Tibial nerve (tissue), 4 donors: ENCODE data around the gene DNAL4. TPM values are rescaled to one million over a fixed set of nuclear protein-coding genes. Genes with fewer than 3 reads are reported as not detected.

Experiments
- DNase-seq, 2 donors: peaks; one replicate each; pipeline ENCODE4 v3.0.0-alpha.2; 2019; ENCODE audit warnings: low spot score in 2 of 2
- H3K27ac ChIP-seq, 4 donors: fragments of 200-600 bp; sonication (generic) in 3 of 4; one replicate each; pipeline ENCODE4 v1.5.1; 2017 to 2019; ENCODE audit warnings: mild to moderate bottlenecking in 1 of 4
- H3K27me3 ChIP-seq, 2 donors: fragments of 200-600 bp; sonication (generic) in 1 of 2; one replicate each; pipeline versions ENCODE4 v1.5.1 to v1.6.0; 2017 to 2019
- H3K36me3 ChIP-seq, 3 donors: fragments of 200-600 bp; sonication (generic); one replicate each; pipeline ENCODE4 v1.5.1; 2018 to 2019
- H3K4me1 ChIP-seq, 4 donors: fragments of 200-600 bp; sonication (generic) in 3 of 4; one replicate each; pipeline ENCODE4 v1.5.1; 2017 to 2019
- H3K4me3 ChIP-seq, 4 donors: fragments of 200-600 bp; sonication (generic) in 3 of 4; one replicate each; pipeline ENCODE4 v1.5.1; 2017 to 2019; ENCODE audit warnings: mild to moderate bottlenecking in 1 of 4, moderate library complexity in 1 of 4
- H3K9me3 ChIP-seq, 4 donors: fragments of 200-600 bp; sonication (generic) in 3 of 4; one replicate each; pipeline ENCODE4 v1.5.1; 2017 to 2019
- EP300 ChIP-seq, 2 donors: sonication (generic); formaldehyde crosslinking; IDR thresholded peaks; one replicate each; pipeline ENCODE4 v1.6.1; 2017; ENCODE audit warnings: antibody characterized with exemption in 2 of 2, mild to moderate bottlenecking in 1 of 2
- POLR2A ChIP-seq, 2 donors: fragments of 450-650 bp; IDR thresholded peaks; one replicate each; pipeline ENCODE4 v1.6.1; 2017; ENCODE audit warnings: antibody characterized with exemption in 2 of 2, mild to moderate bottlenecking in 2 of 2, moderate library complexity in 2 of 2
- WGBS, 2 donors: methylation state at CpG; one replicate each; pipeline ENCODE4 v1.1.5; 2018; 5-methylcytosine and 5-hydroxymethylcytosine counted together
- total RNA-seq, 4 donors: library from RNA; depleted of rRNA; stranded (reverse); fragments of >200 nt; gene quantifications; one replicate each; pipeline ENCODE4 v1.1.0, GENCODE V29; 2016
- TF ChIP-seq, protein P1 (sequence below), 5 experiments: fragments of 200-600 bp in 3 of 5; fragments of 450-650 bp in 2 of 5; sonication (generic) in 3 of 5; IDR thresholded peaks; one replicate each; pipeline ENCODE4 v1.5.1; 2016 to 2019; ENCODE audit warnings: antibody characterized with exemption in 5 of 5, mild to moderate bottlenecking in 3 of 5, moderate library complexity in 2 of 5

The DNAL4 gene
- total RNA-seq, 4 donors from 2014 or later: 14.7 to 17.7 (median 17.1) TPM

GRCh38 chr22:38755155-38755910 lies 38.6 kb downstream of the DNAL4 start:
- TF ChIP-seq EP300 (IDR thresholded peaks at IDR 0.05): peak; percentile 93 to 98
- TF ChIP-seq, protein P1, sequence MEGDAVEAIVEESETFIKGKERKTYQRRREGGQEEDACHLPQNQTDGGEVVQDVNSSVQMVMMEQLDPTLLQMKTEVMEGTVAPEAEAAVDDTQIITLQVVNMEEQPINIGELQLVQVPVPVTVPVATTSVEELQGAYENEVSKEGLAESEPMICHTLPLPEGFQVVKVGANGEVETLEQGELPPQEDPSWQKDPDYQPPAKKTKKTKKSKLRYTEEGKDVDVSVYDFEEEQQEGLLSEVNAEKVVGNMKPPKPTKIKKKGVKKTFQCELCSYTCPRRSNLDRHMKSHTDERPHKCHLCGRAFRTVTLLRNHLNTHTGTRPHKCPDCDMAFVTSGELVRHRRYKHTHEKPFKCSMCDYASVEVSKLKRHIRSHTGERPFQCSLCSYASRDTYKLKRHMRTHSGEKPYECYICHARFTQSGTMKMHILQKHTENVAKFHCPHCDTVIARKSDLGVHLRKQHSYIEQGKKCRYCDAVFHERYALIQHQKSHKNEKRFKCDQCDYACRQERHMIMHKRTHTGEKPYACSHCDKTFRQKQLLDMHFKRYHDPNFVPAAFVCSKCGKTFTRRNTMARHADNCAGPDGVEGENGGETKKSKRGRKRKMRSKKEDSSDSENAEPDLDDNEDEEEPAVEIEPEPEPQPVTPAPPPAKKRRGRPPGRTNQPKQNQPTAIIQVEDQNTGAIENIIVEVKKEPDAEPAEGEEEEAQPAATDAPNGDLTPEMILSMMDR (IDR thresholded peaks at IDR 0.05): peak in 1 of 5 experiments; percentile 47
- peak; percentile 8 to 9 for TF ChIP-seq POLR2A (IDR thresholded peaks at IDR 0.05)
- Histone ChIP-seq H3K4me1 (peaks cover 0 to 54% (median 31%) of the 10 kb centered on the region in 4 donors), H3K36me3 (peaks cover 0 to 26% (median 14%) of the 10 kb centered on the region in 3 donors), H3K27me3 (no peaks in the 10 kb centered on the region), H3K9me3 (no peaks in the 10 kb centered on the region), H3K4me3 (peak overlapping the region; percentile 55 to 80 (median 70)), H3K27ac (peak overlapping the region; percentile 92 to 96 (median 94))
- peak; percentile 85 to 95 for DNase-seq
- 0 to 1% methylated on average over 21 to 44 of the region's 74 CpGs for WGBS, 2 donors

- H3K9me3 ChIP-seq: no peaks in the 10 kb centered on the region
- peaks cover 0 to 32% (median 20%) of the 10 kb centered on the region in 3 donors for H3K36me3 ChIP-seq
- DNase-seq: peak; percentile 50 to 68
- TF ChIP-seq POLR2A (IDR thresholded peaks at IDR 0.05): no peak
- TF ChIP-seq EP300 (IDR thresholded peaks at IDR 0.05): no peak
- TF ChIP-seq, protein P1 (IDR thresholded peaks at IDR 0.05): no peak
- peaks cover 0 to 54% (median 31%) of the 10 kb centered on the region in 4 donors for H3K4me1 ChIP-seq
- H3K4me3 ChIP-seq: peak overlapping the region; percentile 55 to 80 (median 70)
- no peaks in the 10 kb centered on the region for H3K27me3 ChIP-seq
- peak overlapping the region; percentile 92 to 96 (median 94) for H3K27ac ChIP-seq
- WGBS, 2 donors: 3 to 10% methylated on average over 12 of the region's 12 CpGs
Measured at GRCh38 chr22:38754751-38755154, 39.2 kb downstream of the DNAL4 start.

GRCh38 chr22:38753948-38754750 lies 39.8 kb downstream of the DNAL4 start:
- TF ChIP-seq POLR2A (IDR thresholded peaks at IDR 0.05) (peak in 1 of 2 donors; percentile 16), EP300 (IDR thresholded peaks at IDR 0.05) (peak in 1 of 2 donors; percentile 54)
- TF ChIP-seq, protein P1 (IDR thresholded peaks at IDR 0.05): no peak
- peak; percentile 65 to 74 for DNase-seq
- Histone ChIP-seq H3K4me3 (peak overlapping the region; percentile 55 to 80 (median 70)), H3K9me3 (no peaks in the 10 kb centered on the region), H3K27ac (peak overlapping the region; percentile 92 to 96 (median 94)), H3K4me1 (peaks cover 0 to 54% (median 31%) of the 10 kb centered on the region in 4 donors), H3K27me3 (no peaks in the 10 kb centered on the region), H3K36me3 (peaks cover 0 to 38% (median 26%) of the 10 kb centered on the region in 3 donors)
- 17 to 23% methylated on average over 12 of the region's 12 CpGs for WGBS, 2 donors

DNA sequence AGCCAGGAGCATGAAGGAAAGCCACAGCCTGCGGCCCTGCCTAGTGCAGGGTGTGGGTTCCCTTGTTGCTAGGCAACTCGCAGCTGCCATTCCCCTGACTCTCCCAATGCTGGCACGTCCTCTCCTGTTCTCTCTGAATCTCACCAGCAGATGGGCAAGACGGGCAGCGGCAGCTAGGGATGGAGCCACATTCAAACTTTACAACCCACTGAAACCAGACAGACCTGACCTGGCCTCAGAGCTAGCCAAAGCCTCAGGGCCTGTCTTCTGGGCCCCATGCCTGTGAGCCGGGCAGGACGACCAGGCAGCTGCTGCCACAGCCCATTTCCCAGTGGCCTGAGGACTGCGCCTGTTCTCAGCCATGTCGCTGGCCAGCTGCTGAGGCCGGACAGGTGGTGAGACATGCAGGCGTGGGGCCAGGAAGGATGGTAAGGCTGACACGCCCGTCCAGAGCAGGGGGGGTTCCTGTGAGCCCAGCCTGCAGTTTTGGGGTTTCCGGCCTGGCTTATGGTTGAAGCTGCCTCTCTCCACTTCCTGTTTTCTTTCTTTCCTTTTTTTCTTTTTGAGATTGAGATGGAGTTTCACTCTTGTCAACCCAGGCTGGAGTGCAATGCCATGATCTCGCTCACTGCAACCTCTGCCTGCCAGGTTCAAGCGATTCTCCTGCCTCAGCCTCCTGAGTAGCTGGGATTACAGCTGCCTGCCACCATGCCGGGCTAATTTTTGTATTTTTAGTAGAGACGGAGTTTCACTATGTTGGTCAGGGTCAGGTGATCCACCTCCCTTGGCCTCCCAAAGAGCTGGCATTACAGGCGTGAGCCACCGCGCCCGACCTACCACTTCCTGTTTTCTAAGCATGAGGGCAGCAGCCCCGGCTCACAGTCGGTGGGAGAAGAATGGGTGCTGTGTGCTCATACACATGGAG lies 42.3 kb downstream of the DNAL4 start:
- peak overlapping the region in 3 of 4 donors; percentile 44 to 96 (median 92) for H3K27ac ChIP-seq
- peaks cover 5 to 63% (median 51%) of the 10 kb centered on the region in 3 donors for H3K36me3 ChIP-seq

More for the DNA sequence above, 42.3 kb downstream of the DNAL4 start:
- H3K9me3 ChIP-seq: no peaks in the 10 kb centered on the region
- H3K4me3 ChIP-seq: peak overlapping the region in 1 of 4 donors; percentile 11
- no peaks in the 10 kb centered on the region for H3K27me3 ChIP-seq
- DNase-seq: no peak
- H3K4me1 ChIP-seq: peaks cover 0 to 45% (median 28%) of the 10 kb centered on the region in 4 donors
- WGBS, 2 donors: 68 to 83% methylated on average over 24 of the region's 24 CpGs
- TF ChIP-seq, protein P1 (IDR thresholded peaks at IDR 0.05): no peak
- TF ChIP-seq EP300 (IDR thresholded peaks at IDR 0.05) (no peak), POLR2A (IDR thresholded peaks at IDR 0.05) (no peak)
